NCI-H345 treated with DMSO at 0.1 percent for 48 hours (cell line): ENCODE measurements around the gene NUMA1.

Experiments used
- DNase-seq: peaks from one replicate; lab custom pipeline; 2025; ENCODE audit not compliant: unreplicated experiment; lab: John Stamatoyannopoulos, UW

The NUMA1 gene

GRCh38 chr11:72080326-72081183, at the start of gene NUMA1, which contains the start of gene LRRC51:
Gene NUMA1, minus strand, starts transcription at chr11:72080542. Its CDS starts 44,599 bp downstream, at chr11:72035943.
Gene LRRC51, plus strand, starts transcription at chr11:72080850. Its CDS starts 8,234 bp downstream, at chr11:72089084.
- DNase-seq, result peak; percentile 99

- no peak for DNase-seq
Measured at GRCh38 chr11:72129381-72129780, 49.0 kb upstream of the NUMA1 start.

- no peak for DNase-seq
Measured at GRCh38 chr11:72127923-72128322, 47.6 kb upstream of the NUMA1 start.

- no peak for DNase-seq
Measured at GRCh38 chr11:72125956-72126355, 45.6 kb upstream of the NUMA1 start.

- DNase-seq, result no peak
Measured at GRCh38 chr11:72124046-72124445, 43.7 kb upstream of the NUMA1 start.

- DNase-seq, result no peak
Measured at GRCh38 chr11:72123117-72123653, 42.8 kb upstream of the NUMA1 start.

GRCh38 chr11:72122607-72123006, 42.3 kb upstream of the NUMA1 start:
- no peak for DNase-seq

GRCh38 chr11:72120930-72121329, 40.6 kb upstream of the NUMA1 start:
- DNase-seq, result no peak

GRCh38 chr11:72119198-72119597, 38.9 kb upstream of the NUMA1 start:
- DNase-seq, result no peak

- no peak for DNase-seq
Measured at GRCh38 chr11:72116019-72116755, 35.8 kb upstream of the NUMA1 start.

- DNase-seq, result no peak
Measured at GRCh38 chr11:72114570-72114969, 34.2 kb upstream of the NUMA1 start.

- DNase-seq, result no peak
Measured at GRCh38 chr11:72112978-72113808, 32.9 kb upstream of the NUMA1 start.

- peak; percentile 99 for DNase-seq
Measured at GRCh38 chr11:72112143-72112977, 32.0 kb upstream of the NUMA1 start, which contains the start of gene ANAPC15. Gene ANAPC15, minus strand, starts transcription at chr11:72112695. Its CDS starts 1,419 bp downstream, at chr11:72111276.

GRCh38 chr11:72111300-72112142, 31.2 kb upstream of the NUMA1 start:
- no peak for DNase-seq

- no peak for DNase-seq
Measured at GRCh38 chr11:72105888-72106287, 25.5 kb upstream of the NUMA1 start, which contains the start of gene TOMT. Gene TOMT, plus strand, starts transcription at chr11:72105924. Its CDS starts 28 bp downstream, at chr11:72105952.

GRCh38 chr11:72103754-72104167, 23.4 kb upstream of the NUMA1 start:
- DNase-seq, result no peak

- DNase-seq, result peak; percentile 98
Measured at GRCh38 chr11:72102946-72103753, 22.8 kb upstream of the NUMA1 start, which contains the start of gene LAMTOR1. Gene LAMTOR1, minus strand, starts transcription at chr11:72103297. Its CDS starts 73 bp downstream, at chr11:72103224.

- no peak for DNase-seq
Measured at GRCh38 chr11:72102631-72102945, 22.2 kb upstream of the NUMA1 start.
